NOMO-1 (cell line): ENCODE results near the gene ETV6.
A peak's percentile ranks its signal among the peaks of the same experiment; 100 is the strongest.

Experiments used
- DNase-seq, 2 experiments: peaks; one replicate each; lab custom pipeline; 2025; ENCODE audit not compliant: unreplicated experiment in 2 of 2; lab: John Stamatoyannopoulos, UW

ETV6 gene

DNA sequence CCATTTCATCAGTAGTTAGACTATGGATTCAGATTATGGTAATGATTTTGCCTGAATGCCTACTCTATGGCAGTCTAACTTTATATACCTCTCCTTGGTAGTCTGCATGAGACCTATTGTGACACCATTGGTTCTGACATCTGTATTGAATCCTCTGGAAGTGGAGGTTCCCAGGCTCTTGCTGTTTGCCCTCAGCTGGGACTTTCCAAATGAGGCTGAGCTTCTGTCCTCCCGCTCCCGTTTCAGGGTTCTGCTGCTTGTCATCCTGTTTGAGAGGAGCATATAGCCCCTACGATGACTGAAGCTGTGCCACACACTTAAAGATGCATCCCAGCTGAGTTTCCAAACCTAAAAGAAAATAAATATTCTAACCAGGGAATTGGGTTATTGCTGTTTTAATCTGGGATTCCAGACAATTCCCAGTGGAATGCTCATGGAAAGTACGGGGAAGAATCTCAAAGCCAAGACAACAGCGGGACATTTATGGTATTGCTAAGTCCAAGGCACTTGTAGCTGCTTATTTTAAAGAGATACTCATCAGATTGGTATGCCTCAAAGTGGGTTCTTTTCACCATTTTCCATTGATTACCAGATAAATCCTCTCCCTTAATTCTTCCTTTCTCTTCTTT lies 105.9 kb downstream of the ETV6 start:
- no peak for DNase-seq

DNA sequence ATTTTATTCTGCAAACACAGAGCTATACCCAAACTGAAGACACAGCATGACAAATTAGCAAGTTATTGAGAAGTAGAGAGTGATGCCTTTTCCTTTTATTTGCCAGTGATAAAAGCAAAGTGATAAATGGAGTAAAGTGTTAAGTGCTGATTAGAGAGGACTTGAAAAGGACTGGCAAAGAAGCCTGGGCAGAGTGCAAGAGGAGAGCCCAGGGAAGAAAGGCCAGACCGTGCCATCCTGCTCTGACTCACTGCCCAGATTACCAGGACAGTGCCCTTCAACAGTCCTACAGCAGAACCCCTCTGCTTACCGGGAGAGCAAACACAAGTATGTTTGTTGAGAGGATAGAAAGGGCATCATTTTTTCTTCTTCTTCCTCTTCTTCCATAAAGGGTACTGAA lies 106.5 kb downstream of the ETV6 start:
- no peak for DNase-seq

DNA sequence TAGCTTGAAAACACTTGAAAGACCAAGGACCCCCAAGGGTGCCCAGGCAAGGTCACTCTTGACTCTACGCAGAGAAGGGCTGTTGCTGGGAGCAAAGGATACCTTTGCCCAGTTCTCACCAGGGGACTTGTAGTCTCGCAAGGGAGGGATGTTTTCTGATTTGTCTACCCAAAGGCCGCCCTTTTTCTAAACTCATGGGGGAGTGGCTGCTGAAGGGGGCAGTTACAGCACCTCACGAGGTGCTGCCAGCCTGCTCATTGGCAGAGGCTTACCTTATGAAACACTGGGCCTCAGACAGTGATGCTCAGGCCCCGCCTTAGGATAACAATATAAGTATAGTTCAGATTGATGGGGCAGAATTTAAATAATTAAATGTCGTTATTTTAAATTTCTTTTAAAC lies 107.0 kb downstream of the ETV6 start:
- no peak for DNase-seq

DNA sequence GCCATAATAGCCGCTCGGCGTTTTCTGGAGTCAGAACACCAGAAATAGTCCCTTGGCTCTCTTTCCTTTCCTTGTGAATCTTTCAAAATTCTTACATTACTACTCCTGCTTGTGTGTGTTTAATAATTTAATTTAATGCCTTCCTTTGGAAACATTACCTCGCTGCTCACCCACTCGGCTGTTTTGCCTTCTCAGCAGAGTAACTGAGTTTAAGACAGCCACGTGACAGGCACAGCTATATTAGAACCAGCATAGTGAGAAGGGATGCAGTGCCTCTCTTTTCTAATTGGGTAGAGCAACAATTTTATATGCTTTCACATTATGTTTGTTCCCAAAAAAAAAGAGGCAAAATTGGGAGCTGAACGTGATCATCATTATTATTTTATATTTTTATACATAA lies 107.6 kb downstream of the ETV6 start:
- DNase-seq: no peak

DNA sequence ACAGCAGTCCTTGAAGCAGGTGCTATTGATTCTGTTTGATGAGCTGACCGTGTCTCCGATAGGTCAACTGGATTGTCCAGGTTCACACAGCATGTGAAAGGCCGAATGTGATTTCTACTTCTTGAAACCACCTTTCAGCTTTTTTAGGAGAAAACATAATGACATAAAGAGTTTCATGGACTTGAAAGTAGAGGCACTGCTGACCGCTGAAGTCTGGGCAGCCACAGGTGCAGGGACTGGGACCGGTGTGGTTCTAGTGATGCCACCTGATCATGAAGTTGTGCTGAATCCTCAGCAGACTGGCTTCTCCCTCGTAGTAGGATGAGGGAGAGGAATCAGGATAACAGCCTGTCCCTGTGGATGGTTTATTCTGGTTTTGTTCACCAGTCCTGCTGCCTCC lies 108.1 kb downstream of the ETV6 start:
- DNase-seq: no peak

DNA sequence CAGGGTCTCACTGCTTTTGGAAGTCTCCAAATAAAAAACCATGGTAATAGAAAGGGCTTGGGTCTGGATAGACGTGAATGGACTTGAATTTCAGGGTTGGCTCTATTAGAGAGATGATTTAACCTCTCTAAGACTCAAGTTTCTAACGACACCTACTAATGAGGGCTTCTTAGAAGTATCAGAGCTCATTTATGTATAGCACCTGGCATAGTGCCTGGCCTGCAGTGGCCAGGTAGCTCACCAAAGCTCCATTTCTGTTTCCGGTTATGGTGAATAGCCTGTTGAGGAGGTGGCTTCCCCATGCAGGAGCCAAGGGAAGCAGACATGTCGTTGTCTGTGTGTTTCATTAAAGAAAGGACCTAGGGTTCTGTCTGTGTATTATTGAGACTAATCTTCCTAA lies 108.6 kb downstream of the ETV6 start:
- DNase-seq: no peak

DNA sequence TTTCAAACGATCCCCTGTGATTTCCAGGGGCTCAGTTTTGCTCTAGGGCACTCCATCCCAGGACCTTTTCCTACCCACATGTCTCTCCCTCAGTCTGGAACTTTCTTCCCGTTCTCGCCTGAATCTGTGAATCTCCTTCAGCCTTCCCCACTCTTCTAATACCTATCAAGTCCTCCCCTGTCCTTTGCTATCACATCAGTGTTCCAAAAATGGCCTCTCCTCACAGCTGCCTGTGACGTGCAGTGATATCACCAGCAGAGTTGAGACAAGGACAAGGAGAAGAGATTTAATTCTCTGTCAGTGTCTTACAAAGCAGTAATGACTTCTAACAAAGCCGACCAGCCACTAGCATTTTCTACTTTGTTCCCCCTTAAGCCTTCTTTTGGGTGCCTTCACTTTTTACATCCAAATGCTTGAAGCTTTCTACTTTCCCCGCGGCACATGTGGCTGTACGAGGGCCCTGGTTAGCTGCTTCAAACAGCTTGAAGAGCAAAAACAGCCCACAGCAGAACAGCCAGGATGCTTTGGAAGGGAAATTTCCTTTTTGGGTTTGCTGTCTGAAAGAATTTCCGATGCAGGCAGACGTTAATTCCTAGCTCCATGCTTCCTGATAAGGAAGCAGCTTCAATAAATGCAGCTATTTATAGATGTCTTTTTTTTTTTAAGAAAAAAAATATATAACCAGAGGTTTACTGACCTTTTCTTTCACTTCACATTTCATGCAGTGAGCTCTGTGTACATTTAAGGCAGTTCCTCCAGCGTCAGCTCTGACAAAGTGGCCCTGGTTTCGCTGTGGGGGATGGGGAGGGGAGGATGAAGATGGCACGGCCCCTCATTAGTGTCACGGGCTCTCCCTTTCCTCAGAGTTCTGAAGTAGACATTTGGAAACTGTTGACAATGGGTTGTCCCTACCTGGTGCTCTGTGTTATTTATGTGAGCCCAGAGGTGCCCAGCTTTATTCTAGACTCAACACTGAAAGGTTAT lies 109.3 kb downstream of the ETV6 start:
- peak; percentile 65 to 71 for DNase-seq

DNA sequence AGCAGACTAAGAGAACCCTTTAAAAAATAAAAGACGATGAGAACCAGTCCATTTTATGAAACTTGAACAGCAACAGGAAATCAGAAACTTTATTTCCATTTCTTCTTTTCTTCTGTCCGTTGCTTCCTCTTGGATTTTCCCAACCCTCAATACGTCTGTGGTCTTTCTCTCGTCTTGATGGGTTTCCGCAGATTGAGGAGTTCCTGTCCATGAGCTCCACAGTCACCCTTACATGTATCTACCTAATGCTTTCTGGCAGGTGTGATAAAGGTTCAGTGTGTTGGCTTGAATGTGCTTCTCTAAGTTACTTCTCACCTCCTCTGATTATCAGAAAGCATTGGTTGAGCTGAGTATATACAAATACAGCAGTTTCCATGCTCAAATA lies 110.0 kb downstream of the ETV6 start:
- no peak for DNase-seq

DNA sequence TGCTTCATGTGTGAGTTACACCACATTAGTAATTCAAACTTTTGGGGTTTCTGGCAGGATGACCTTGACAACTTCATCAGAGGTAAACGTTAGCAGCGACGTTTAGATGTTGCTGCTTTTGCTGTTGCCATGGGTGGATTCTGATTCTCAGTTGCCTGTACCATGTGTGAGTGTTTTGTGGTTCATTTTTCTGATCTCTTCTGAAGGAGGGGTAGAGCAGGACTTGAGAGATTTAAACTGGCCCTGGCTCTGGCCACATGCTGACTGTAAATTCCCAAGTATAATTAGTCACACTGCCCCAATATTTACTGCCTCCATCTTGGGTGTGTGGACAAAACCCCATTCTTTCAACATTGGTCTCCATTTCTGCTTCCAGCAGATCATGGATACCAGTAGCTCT lies 110.4 kb downstream of the ETV6 start:
- no peak for DNase-seq

DNA sequence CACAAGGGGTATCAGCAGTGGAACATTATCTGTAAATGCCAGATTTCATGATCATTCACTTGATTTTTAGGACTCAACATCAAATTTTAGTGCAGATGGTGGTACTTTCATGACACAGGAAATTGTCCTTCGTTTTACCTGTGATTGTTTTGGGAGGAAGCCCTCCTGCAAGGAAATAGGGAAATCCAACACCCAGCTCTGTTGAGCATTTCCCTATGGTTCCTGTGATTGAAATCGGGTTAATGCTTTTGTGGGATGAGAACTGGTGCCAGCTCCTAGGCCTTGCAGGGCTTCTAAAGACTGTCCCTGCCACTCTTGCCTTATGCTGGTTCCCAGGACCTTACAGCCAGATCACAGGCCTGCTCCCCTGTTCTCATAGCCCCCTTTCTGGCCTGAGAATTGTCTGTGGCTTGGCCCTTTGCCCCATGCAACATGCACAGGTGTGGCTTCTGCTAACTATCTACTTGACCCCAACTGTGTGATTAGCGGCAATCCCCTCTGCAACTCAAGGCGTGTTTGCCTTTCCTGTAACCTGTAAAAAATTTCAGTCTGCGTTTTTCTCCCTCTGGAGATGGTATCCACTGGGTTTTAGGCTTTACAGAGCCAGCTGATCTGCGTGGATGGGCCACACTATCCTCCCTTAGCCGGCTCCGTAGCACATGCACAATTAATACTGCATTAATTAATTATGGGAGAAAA lies 112.5 kb downstream of the ETV6 start:
- DNase-seq: no peak

DNA sequence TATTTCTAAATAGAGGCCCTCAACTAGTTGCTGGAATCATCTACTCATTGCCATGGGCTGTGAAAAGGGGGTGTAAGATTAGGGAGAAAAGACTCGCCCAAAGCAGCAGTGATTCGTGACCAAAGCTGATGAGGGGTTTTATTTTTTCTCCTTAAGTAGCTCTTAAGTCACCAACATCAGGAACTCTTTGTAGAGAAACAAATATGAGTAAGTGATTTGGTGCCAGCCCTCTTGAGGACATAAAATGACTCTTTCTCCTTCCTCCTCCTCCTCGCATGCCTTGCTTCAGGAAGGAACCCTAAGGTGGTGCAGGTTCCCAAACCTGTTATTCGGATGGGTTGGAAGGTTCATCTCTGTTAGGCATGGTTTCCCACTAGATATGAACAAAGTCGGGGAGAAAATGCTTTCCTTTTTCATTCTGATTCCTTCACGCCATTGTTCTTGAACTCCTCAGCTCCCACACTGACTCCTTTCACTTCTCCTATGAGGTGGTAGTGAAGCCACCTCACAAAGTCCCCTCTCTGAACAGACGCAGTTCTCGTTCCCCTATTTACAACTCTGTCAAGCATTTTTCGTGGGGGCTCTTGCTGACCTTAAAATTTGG lies 113.4 kb downstream of the ETV6 start:
- DNase-seq: peak; percentile 44 to 68

DNA sequence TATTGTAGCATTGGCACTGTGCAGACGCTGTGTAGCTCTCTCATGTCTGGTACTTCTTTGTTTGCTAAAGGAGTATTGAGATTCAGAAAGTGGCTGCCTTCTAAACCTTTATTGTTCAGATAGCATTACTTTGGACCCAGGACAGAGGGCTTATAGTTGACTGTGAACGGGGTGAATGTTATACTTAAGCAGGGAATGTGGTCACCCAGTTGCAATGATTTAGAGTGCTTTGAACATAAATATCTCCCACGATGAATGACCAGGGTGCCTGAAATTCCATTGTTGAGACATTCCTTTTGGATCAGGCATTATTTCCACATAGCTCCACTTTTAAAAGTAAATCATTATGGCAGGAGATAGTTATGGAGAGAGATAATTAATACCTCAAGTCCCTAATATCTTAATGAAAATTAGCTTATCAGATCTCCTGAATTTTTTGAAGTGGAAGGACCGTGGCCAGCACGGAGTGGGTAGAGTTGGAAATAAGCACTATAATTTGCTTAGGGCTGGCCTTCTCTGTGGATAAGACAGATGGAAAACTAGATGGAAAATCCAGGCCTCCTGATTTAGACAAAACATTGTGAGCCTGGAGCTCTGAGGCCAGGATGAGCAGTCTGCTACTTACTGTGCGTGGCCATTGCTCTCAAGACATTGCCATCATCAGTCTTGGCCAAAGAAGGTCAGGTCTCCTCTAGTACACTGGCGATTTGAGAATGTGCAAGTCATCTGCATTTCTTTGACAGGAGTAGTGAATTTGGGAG lies 114.5 kb downstream of the ETV6 start:
- no peak for DNase-seq

DNA sequence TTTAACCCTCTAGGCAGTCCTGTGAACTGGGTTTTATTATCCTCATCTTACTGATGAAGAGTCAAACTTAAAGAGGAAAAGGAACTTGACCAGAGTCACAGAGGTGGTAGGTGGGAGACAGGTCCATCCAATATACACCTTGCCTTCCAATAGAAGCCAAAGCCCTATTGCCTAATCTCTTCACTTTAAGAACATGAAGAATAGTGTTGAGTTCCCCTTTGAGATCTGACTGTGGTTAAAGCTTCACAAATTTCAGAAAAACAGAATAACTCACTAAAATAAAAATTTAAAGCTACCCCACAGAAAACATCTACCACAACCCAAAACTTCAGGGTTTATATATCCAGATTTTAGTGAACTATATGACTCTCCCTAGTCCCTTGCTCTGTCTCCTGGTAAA lies 115.4 kb downstream of the ETV6 start:
- DNase-seq: peak in 1 of 2 experiments; percentile 52

DNA sequence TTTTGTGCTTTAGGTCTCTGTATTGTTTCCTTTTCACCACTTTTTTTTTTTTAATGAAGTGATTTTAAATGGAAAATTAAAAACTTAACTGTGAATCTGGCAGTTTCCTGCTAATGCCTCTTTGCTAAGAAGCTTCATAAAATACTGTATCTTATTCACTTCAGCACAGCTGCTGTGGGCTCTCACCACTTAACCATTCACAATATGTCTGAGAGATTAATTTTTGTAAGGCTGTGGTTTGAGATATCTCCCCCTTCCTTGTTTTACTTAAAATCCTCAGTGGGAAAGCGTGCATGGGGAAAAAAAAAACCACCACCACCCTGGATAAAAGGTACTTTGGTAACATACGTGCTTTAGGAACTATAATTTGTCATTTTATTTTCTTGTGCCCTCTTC lies 115.9 kb downstream of the ETV6 start:
- DNase-seq: no peak

DNA sequence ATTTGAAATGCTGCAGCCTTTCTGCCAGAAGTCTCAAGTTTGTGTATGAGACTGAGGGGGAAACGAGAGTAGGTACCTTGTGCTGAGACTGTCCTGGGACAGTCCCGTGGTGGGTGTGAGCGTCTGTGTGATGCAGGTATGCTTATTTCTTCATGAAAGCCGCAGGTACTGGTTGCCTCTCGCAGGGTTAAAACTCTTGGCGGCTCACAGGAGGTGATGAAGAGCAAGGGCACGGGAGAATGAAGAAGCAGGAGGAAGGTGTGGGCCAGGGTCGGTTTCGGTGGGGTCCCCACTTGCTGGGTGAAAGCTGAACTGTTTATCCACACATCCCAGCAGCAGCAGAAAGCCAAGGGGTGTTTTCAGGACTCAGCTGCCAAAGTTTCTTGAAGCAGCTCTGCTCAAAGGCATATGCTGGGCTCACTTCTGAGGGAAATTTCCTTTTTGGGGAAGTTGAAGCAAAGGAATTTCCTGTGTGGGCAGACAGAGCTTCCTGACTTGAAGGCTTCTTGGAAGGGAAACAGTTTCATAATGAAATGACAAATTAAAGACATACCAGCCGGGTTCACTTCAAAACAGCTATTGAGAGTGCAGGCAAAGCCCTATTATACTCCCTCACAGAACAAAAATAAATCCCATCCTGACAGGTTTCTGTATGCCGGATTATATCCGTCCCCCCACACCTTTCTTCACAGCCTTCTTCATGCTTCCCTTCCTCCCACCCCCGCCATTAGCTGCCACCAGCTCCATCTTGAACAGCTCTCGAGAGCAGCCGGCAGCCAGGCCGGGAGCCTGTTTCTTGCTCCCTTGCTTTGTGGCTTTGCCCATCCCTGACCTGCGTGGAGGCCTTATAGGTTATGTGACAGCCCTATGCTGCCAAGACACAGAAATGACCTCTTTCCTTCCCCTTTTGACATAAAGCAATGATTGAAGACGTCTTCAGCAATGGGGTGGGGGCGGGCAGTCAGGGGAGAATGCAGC lies 116.6 kb downstream of the ETV6 start:
- DNase-seq: peak; percentile 41 to 68

DNA sequence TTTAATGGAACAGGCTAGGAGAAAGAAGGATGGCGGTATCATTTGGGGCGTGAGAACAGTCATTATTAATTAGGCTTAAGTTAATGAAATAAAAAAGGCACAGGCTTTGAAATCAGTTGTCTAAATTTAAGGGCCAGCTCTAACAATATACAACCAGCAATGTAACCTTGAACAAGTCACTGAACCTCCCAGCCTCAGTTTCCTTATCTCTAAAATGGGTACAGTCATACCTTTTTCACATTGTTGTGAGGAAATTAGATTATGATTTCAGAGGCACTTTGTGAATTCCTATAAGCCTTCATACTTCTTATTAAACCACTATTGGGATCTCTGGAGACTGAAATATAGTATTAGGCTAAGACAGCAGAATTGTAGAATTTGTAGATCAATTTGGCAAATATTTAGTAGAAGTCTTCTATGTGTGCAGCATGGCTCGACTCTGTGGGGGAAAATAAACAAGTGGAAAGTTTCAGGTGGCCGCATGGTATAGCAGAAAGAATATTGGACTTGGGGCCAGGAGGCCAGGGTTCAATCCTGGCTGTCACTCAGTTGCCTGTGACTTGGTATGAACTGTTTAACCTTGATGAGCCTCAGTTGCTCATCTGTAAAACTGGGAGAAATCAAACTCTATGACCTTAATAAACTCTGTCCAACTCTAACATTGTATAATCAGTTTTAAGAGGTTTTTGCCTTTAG lies 117.7 kb downstream of the ETV6 start:
- no peak for DNase-seq

DNA sequence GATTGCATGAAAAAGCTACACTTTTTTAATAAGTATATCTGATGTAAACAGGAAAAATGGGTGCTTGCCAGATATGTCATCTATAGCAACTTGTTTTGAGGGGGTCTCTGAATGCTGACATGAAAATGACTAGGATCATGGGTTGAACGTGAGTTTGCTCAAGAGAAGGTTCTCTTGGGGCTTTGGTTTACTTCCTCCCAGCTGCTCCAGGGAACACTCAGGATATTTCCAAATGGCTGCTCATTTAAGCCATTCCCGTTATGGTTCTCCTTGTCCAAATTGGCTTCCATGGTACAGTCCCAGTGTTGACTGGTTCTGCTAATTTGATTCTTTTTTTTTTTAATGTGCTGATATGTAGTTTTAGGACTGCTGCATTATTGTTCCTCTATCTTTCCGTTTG lies 118.3 kb downstream of the ETV6 start:
- no peak for DNase-seq

DNA sequence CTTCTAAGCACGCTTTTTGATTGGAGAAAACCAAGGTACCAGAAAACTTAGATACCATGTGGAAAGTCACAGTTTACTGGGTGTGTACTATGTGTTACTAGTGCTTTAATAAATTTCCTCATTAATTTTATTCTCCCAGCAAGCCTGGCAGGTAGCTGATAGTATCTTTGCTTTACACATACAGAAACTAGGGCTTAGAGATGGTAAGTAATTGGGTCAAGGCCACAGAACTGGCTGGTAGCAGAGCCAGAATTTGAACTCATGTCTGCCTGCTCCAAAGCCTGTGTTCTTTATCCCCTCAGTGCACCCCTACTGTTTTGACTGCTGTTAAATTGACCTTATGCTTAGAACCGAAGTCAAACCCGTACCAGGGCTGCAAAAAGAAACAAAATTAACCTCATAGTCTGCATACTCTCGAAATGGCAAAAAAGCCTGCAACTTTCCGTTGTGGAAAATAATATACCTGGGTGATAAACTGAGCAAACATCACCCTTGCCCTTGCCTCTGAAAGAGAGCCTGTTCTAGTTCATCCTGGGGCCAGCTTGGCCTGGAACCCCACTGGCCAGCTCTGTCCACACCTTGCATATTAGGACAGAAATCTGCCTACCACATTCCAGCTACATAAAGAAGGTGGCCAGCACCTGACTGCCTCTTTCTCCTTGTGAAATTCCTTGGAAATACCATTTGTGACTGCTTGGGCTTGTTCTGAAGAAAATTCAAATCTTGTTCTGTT lies 118.9 kb downstream of the ETV6 start:
- DNase-seq: no peak
